22Rv1 (cell line): ENCODE results near the gene CEP120.

Experiments
- H3K27ac ChIP-seq: fragments of 450-650 bp; 2 replicates; pipeline ENCODE4 v1.5.1; 2017
- CTCF ChIP-seq: fragments of 450-650 bp; IDR thresholded peaks from 2 replicates; pipeline ENCODE4 v1.5.1; 2017; ENCODE audit warnings: mild to moderate bottlenecking
- ZFX ChIP-seq: fragments of 450-650 bp; IDR thresholded peaks from 2 replicates; pipeline ENCODE4 v1.6.1; 2017; ENCODE audit warnings: antibody characterized with exemption, borderline replicate concordance

CEP120 gene

GRCh38 chr5:123449424-123449974, 26.3 kb upstream of the CEP120 start:
- TF ChIP-seq ZFX (no peak), CTCF (no peak)
- H3K27ac ChIP-seq, result no peak overlapping the region

- TF ChIP-seq CTCF (no peak), ZFX (no peak)
- H3K27ac ChIP-seq, result no peak overlapping the region
Observed at GRCh38 chr5:123448743-123449142, 25.5 kb upstream of the CEP120 start.

- no peak overlapping the region for H3K27ac ChIP-seq
- TF ChIP-seq ZFX, result no peak
- no peak for TF ChIP-seq CTCF
Observed at GRCh38 chr5:123448017-123448617, 24.9 kb upstream of the CEP120 start.

- no peak overlapping the region for H3K27ac ChIP-seq
- TF ChIP-seq ZFX (no peak), CTCF (no peak)
Observed at GRCh38 chr5:123444016-123444415, 20.8 kb upstream of the CEP120 start.

GRCh38 chr5:123441408-123441807, 18.2 kb upstream of the CEP120 start:
- no peak for TF ChIP-seq ZFX
- TF ChIP-seq CTCF, result no peak

GRCh38 chr5:123440456-123441181, 17.4 kb upstream of the CEP120 start:
- H3K27ac ChIP-seq, result peak overlapping the region; percentile 85
- TF ChIP-seq ZFX (no peak), CTCF (no peak)

More at GRCh38 chr5:123441408-123441807, 18.2 kb upstream of the CEP120 start:
- no peak overlapping the region for H3K27ac ChIP-seq

GRCh38 chr5:123439709-123440108, 16.5 kb upstream of the CEP120 start:
- TF ChIP-seq ZFX, result no peak
- no peak for TF ChIP-seq CTCF
- H3K27ac ChIP-seq, result peak overlapping the region; percentile 85
